PFSK-1 (cell line): ENCODE measurements around the gene CDC42BPB.

Experiments used
- POLR2AphosphoS5 ChIP-seq: IDR thresholded peaks from 2 replicates; pipeline ENCODE4 v1.6.1; 2012; ENCODE audit warnings: low read depth, mild to moderate bottlenecking, control low read depth, low read length, moderate library complexity
- REST ChIP-seq, 2 experiments: IDR thresholded peaks; 2 replicates each; pipeline versions ENCODE4 v1.6.1 to v1.8.0; 2011 to 2012; ENCODE audit warnings: low read depth in 2 of 2, low read length in 2 of 2, control low read depth in 1 of 2, inconsistent platforms in 1 of 2, mild to moderate bottlenecking in 1 of 2, moderate library complexity in 1 of 2; ENCODE audit not compliant: insufficient read depth in 1 of 2

DNA sequence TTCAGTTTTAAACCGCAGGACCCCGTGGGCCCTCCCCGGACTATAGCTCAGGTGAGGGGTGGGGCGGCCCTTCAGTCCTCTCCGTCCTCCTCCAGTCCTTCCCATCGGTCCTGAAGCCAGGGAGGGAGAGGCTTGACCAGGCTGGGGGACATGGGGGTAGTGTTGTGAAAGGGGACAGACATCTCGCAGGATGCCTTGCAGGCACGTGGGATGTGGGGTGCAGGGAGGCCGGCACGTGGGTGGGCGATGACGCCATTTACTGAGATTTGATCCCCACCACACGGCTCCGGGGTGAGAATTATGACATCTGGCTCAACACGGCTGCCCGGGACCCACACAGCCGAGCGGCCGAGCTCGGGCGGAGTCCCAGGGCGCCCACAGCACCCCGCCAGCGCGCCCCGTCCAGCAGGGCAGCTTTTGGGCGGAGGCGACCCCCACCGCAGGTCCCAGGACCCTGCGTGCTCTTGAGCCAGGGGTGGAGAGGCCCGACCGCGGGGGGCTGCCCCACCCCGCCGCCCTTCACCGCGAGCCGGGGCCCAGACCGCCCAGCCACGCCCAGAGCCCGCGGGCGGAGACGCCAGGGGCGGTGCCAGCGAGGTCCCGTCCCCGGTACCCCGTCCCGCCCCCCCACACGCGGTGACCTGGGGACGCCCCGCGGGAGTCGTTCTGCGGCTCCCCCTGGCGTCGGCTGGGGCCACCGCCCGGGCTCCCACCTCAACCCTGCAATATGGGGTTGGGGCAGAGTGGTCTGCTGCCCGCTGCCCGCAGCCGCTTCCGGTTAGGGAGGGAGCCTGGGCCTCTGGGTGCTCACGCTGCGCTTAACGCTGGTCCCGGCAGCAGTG is 33.9 kb upstream of the CDC42BPB start:
- TF ChIP-seq REST (IDR thresholded peaks at IDR 0.05; ENCODE audit: insufficient read depth in 1 of 2, low read depth in 2 of 2, low read length in 2 of 2) = no peak
- TF ChIP-seq POLR2AphosphoS5 = no peak
